HG03558 (cell line): Measurements from ENCODE around the gene SH3GL1.

Source experiments
- ATAC-seq: cut with Tn5 transposase; IDR thresholded peaks from one replicate; pipeline ENCODE4 v1.9.1; 2021; ENCODE audit warnings: moderate number of reproducible peaks; ENCODE audit not compliant: unreplicated experiment; ENCODE audit errors: extremely low read depth

SH3GL1 gene

GRCh38 chr19:4326215-4326836, 74.0 kb downstream of the SH3GL1 start:
- ATAC-seq = no peak

- no peak for ATAC-seq
Measured at GRCh38 chr19:4324228-4324627, 76.1 kb downstream of the SH3GL1 start.

- no peak for ATAC-seq
Measured at GRCh38 chr19:4323692-4324091, 76.7 kb downstream of the SH3GL1 start.

GRCh38 chr19:4322942-4323665, 77.2 kb downstream of the SH3GL1 start:
- no peak for ATAC-seq

GRCh38 chr19:4320419-4320818, 79.9 kb downstream of the SH3GL1 start:
- no peak for ATAC-seq

GRCh38 chr19:4319067-4319718, 81.2 kb downstream of the SH3GL1 start:
- no peak for ATAC-seq

- ATAC-seq = no peak
Measured at GRCh38 chr19:4318460-4318859, 81.9 kb downstream of the SH3GL1 start.

- ATAC-seq = no peak
Measured at GRCh38 chr19:4316956-4317355, 83.4 kb downstream of the SH3GL1 start.

- no peak for ATAC-seq
Measured at GRCh38 chr19:4313847-4314490, 86.4 kb downstream of the SH3GL1 start.
